Right ventricle myocardium superior (tissue), 1 donor: ENCODE results near the gene C3orf20. TPM values are rescaled to one million over a fixed set of nuclear protein-coding genes. Genes with fewer than 3 reads are reported as not detected.

Experiments used
- ATAC-seq: fragments of 200-7000 bp; cut with Tn5 transposase; one replicate; pipeline ENCODE4 v1.9.1; 2020; ENCODE audit warnings: mild to moderate bottlenecking; ENCODE audit not compliant: poor library complexity
- DNase-seq: peaks from one replicate; pipeline ENCODE4 v3.0.0-alpha.2; 2020
- intact Hi-C: fragments of 100-400 bp; cut with DNase I; formaldehyde crosslinking; loops from one replicate; pipeline ENCODE4 v1.11.2; 2022
- total RNA-seq: library from RNA; stranded (reverse); fragmentation: NEBNext Ultra II Directional; extraction: Animal tissue kit (Norgen Biotek cat#: 25700); gene quantifications from one replicate; pipeline ENCODE4 v1.2.1, GENCODE V29; 2021
- donor health status: DM: no; HTN: yes; CAD: no; lungs with severe emphysema.

C3orf20 gene
- total RNA-seq, 1 donor from 2014 or later, result not detected

DNA sequence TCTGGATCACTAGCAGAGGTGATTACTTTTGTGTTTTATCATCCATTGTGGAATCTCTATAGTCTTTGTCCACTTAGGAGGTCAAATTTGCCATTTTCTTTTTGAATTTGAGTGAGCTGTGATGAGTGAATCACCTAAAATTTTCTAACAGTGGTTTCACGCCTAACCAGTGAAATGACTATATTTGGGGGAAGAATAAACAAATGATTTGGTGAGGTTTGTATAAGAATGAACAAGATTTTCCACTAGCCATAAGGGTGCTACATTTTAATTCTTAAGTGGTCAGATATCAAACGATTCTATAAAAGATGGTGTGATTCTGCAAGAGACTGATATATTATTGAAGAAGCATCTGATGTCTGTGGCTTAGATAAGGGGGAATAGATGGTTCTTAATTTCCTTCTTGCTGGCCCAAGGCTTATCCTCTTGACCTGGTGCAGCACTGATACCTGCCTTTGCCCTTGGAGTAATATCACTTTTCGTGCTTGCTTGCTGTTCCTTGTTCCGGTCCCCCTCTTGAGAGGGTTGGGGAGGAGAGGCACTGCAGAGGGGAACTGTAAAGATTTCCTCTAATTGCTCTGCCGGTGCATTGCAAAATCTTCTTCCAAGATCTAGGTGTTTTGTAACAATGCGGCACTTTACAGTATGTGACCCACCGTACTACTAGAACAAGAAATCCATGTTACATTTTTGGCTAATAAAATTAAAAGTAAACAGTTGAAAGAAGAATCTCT, 14.5 kb downstream of the C3orf20 start:
- intact Hi-C loops, result no loop called here
- ATAC-seq (no peak), DNase-seq (no peak)

DNA sequence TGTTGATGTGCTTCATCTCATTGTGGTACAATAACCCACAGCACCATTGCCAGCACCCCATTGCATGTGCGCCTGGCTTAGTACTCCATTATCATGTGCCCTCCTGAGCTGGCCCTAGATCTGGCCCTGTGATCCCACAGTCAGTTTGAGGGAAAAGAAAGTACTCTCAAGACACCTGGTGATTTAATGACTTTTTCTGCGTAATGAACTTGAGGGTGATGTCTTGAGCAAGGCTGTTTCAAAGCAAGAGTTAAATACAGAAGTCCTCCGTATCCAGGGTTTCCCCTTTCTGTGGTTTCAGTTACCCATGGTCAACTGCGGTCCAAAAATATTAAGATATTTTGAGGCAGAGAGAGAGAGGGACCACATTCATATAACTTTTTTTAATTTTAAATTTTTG, 16.3 kb downstream of the C3orf20 start:
- ATAC-seq (no peak), DNase-seq (no peak)
- intact Hi-C loops, result no loop called here

- intact Hi-C loops, result no loop called here
- ATAC-seq (no peak), DNase-seq (no peak)
These were observed 16.8 kb downstream of the C3orf20 start for GRCh38 chr3:14691719-14692118.

DNA sequence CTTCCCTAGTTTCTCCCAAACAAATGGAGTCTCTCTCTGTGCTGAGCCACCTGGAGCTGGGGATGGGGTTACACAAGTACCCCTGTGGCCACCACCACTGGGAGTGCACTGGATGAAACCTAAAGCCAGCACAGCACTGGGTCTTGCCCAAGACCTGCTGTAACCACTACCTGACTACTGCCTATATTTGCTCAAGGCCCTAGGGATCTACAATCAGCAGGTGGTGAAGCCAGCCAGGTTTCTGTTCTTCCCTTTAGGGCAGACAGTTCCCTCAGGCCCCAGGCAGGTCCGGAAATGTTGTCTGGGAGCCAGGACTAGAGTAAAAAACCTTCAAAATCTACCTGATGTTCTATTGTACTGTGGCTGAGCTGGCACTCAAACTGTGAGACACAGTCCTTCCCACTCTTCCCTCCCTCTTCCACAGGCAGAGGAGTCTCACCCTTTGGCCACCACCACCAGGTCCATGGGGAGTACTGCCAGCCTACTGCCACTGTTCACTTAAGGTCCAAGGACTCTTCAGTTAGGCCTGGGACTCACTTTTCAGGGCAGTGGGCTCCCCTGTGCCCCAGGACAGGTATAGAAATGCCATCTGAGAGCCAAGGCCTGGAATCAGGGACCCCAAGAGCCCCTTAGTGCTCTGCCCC, 23.8 kb downstream of the C3orf20 start:
- DNase-seq (no peak), ATAC-seq (no peak)
- intact Hi-C loops, result no loop called here

- intact Hi-C loops, result no loop called here
- ATAC-seq (peak; percentile 90), DNase-seq (peak; percentile 52)
These were observed 24.7 kb downstream of the C3orf20 start for GRCh38 chr3:14699643-14700042.

DNA sequence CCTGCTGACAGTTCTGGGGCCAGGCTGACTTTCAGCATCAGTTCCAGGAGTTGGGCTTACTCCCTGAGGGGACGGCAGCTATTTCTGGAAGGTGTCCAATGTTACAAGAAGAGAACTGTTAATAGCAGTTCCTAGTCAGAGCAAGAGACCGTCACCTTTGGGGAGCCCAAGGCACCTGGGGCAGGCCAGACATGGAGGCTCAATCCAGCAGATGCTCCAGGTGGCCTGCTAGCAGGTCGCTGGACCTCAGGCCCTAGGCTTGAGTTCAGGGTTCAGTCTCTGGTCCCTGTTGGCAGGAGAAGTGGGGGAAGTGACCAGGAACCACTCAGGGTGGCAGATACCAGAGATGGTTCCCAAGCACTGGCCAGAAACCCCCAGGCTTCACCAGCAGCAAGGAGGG, 25.9 kb downstream of the C3orf20 start:
- DNase-seq (no peak), ATAC-seq (no peak)
- intact Hi-C loops, result no loop called here

DNA sequence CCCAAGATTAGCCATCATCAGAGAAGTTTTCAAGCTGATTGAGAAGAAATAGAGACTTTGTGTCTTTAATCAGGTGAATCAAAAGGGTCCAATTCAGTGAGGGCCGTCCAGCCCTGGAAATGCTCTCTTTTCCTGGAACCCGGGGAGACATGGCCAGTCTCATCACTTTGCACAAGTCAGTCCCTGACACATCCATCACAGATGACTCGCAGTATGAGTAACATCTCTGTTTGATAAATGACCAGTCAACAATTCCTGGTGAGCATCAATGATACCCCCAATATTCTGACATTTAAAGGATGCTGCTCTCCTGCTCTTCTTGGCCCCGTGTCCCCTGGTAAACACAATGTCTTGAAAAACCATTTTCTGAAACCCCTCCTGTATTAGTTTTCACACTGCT, 26.7 kb downstream of the C3orf20 start:
- intact Hi-C loops, result no loop called here
- DNase-seq, result no peak
- ATAC-seq, result no peak

GRCh38 chr3:14703128-14703750, 28.3 kb downstream of the C3orf20 start:
- no peak for ATAC-seq
- intact Hi-C loops, result no loop called here

GRCh38 chr3:14703791-14704190, 28.9 kb downstream of the C3orf20 start:
- intact Hi-C loops, result no loop called here
- DNase-seq (no peak), ATAC-seq (no peak)

More at GRCh38 chr3:14703128-14703750, 28.3 kb downstream of the C3orf20 start:
- DNase-seq, result no peak

- ATAC-seq (no peak), DNase-seq (no peak)
- intact Hi-C loops, result no loop called here
These were observed 31.2 kb downstream of the C3orf20 start for GRCh38 chr3:14706096-14706495.

DNA sequence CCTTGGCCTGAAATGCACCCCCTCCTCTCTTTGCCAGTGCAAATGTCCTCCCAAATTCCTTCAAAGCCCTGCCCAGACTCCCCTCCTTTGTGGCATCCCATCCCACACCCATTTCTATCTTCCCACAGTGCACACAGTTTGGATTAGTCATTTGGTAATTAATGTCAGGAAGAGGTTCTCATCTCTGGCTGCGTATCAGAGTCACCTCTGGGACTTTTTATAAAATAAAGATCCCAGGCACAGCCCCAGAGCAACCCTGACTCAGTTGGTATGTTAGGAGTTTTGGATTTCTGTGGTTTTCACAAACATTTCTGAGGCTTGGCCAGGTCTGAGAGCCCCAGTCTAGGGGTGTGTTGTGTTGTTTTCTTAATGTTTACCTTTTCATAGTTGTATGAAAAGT, 41.6 kb downstream of the C3orf20 start:
- ATAC-seq (no peak), DNase-seq (no peak)
- intact Hi-C loops, result no loop called here

DNA sequence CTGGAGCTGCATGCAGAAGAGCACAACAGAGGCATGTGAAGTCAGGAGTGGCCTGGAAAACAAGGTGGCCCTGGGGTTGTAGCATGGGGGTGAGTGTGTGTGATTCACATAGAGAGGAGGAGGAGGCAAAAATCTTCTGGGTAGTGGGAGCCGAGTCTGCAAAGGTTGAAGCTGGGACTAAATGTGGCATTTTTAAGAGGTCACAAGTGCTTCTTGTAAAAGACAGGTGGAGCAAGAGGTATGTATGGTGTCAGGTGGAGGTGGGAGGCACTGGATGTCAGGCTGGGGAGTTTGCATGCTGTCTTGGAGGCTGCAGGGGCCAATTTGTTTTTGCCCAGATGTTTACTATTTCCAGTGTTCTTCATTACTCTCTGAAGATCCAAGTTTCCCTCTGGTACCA, 42.4 kb downstream of the C3orf20 start:
- intact Hi-C loops, result no loop called here
- ATAC-seq (no peak), DNase-seq (no peak)

- intact Hi-C loops, result no loop called here
- no peak for DNase-seq
- ATAC-seq, result no peak
These were observed 43.6 kb downstream of the C3orf20 start for GRCh38 chr3:14718539-14718938.

- ATAC-seq, result no peak
- DNase-seq, result no peak
- intact Hi-C loops, result no loop called here
These were observed 44.1 kb downstream of the C3orf20 start for GRCh38 chr3:14719006-14719405.

GRCh38 chr3:14721126-14721864, 46.4 kb downstream of the C3orf20 start:
- intact Hi-C loops, result no loop called here
- DNase-seq, result no peak
- no peak for ATAC-seq

- intact Hi-C loops, result no loop called here
- peak; percentile 60 for ATAC-seq
- no peak for DNase-seq
These were observed 50.1 kb downstream of the C3orf20 start for GRCh38 chr3:14725013-14725412.

DNA sequence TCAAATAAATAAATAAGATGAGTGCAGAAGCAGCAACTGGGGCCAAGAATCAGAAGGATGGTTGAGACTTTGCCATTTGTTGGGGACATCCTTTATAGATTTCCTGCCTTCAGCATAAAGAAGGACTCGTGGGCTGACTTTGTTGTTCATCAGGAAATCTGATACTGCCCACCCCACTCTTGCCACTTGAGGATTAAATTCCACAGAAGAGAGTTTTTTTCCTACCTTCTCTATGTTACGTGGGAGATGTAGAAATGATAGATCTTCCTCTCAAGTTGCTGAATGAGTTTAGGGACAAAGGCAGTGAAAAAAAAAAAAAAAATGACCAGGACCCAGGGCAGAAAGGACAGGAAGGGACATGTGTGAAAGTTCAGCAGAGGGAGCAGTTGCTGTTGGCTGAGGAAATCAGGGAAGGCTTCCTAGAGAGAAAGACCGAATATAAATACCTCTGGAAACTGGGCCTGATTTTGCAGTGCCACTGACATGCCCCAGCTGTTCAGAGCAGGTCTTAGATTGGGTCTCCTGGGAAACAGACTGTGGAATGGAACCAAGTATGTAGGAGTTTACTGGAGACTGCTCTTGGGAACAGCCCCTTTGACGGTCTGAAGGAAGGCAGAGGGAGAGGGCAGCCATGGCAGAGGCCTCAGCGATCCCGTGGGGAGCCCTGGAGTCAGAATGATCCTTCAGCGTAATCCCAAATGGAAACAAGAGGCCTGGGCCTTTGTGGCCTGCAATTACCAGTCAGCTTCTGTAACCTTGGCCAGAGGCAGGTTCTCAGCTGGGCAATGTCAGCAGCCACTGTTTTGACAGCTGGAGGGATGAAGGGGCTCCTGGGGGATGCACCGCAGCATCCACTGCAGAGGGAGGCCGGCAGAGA, 50.9 kb downstream of the C3orf20 start:
- intact Hi-C loops, result no loop called here
- peak; percentile 69 for DNase-seq

GRCh38 chr3:14726441-14726780, 51.5 kb downstream of the C3orf20 start:
- no peak for ATAC-seq

More for the DNA sequence above, 50.9 kb downstream of the C3orf20 start:
- peak; percentile 92 for ATAC-seq

DNA sequence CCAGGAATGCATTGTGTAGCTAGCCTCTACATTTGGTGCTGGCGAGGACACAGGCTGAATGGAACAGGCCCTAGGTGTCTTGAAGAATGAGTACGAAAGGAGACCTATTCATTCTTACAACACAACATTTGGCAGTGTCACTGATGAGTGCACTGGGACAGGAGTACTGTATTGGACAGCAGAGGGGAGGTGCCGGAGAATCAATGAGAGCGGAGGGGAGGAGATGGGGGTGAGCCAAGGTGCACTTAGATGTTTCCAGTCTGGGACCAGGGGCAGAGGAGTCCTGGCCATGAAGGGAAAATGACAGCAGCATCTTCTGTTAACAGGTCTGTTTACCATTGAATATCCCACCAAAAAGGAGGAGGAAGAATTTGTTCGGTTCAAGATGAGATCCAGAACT, 53.2 kb downstream of the C3orf20 start:
- ATAC-seq (no peak), DNase-seq (no peak)
- intact Hi-C loops, result no loop called here

More at GRCh38 chr3:14726441-14726780, 51.5 kb downstream of the C3orf20 start:
- DNase-seq, result no peak
- intact Hi-C loops, result no loop called here
